Peyer's patch (tissue), 4 donors: ENCODE data around the gene P2RY1.

Source experiments
- CTCF ChIP-seq, 6 experiments: fragments of 450-650 bp in 4 of 6; fragments of 200-600 bp in 2 of 6; sonication (generic) in 1 of 6; IDR thresholded peaks; one replicate each; pipeline ENCODE4 v1.5.1; 2017 to 2019; ENCODE audit warnings: antibody characterized with exemption in 6 of 6, mild to moderate bottlenecking in 3 of 6, moderate library complexity in 1 of 6
- POLR2A ChIP-seq, 2 donors: fragments of 450-650 bp; IDR thresholded peaks; one replicate each; pipeline ENCODE4 v1.5.1; 2017; ENCODE audit warnings: antibody characterized with exemption in 2 of 2, mild to moderate bottlenecking in 2 of 2, moderate library complexity in 2 of 2

DNA sequence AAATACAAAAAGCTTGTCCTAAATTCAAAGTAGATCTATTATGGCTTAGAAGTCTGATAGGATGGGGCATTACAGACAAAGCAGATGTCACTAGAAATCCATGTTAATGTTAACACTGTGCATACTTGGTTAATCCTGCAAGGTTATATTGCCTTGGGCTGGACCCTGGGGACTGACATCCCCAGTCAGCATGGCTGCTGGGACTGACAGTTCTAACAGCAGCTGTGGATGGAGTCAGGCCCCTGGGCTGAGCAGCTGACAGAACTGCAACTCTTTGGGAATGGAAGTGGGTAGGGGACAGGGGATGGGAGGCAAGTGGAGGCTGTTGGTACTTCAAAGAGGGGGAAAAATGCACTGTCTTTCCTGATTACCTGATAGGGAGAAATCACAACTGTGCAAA, 7.5 kb downstream of the P2RY1 start:
- TF ChIP-seq CTCF (IDR thresholded peaks at IDR 0.05) (no peak), POLR2A (IDR thresholded peaks at IDR 0.05) (no peak)
